GM18505 (cell line): ENCODE results near the gene NEK8.
A peak's percentile ranks its signal among the peaks of the same experiment; 100 is the strongest.

Experiments used
- ATAC-seq: cut with Tn5 transposase; IDR thresholded peaks from one replicate; pipeline ENCODE4 v1.9.1; 2021; ENCODE audit not compliant: unreplicated experiment
- POLR2A ChIP-seq: IDR thresholded peaks from 4 replicates; pipeline ENCODE4 v1.6.1; 2011; ENCODE audit warnings: borderline replicate concordance; ENCODE audit not compliant: insufficient read depth, insufficient read length; ENCODE audit errors: extremely low read depth

NEK8 gene

DNA sequence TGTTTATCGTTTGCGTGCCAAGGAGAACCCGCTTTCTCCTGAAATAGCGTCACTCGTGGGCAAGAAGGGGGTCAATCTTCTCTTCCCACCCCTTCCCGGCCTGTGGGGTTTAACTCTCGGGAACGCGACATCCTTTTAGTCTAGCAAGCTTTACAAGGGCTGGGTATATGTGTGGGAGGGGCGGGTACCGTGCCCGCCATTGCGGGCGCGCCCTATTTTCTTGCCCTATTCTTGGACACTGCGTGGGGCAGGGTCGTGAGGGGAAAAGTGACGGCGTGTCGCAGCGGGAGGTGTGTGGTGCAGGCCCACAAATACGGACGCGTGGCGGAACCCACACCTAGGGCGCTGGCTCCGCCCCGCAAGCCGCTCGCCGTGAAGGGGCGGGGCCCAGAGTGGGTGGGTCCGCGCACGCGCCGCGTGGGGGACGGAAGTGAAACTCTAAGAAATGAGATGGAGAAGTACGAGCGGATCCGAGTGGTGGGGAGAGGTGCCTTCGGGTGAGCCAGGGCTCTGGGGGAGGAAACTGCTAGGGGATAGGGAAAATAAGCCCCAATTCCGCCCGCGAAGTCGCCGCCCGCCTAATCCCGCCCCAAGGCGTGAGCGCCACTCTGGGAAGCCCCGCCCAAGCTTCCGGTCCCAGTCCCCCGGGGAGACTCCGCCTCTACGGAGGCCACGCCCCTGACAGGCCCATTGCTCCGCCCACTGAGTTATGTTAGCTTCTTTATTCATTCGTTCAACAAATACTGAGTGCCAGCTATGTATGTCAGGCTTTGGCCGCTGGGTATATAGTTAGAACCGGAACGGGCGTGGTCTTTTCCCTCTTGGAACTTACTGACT, at the start of gene NEK8:
Gene NEK8 (plus strand): TSS at position 425 of the 837 bp plus-strand sequence. CDS start 26 bp downstream, at position 451.
- ATAC-seq = peak; percentile 36
- peak; percentile 43 for TF ChIP-seq POLR2A

DNA sequence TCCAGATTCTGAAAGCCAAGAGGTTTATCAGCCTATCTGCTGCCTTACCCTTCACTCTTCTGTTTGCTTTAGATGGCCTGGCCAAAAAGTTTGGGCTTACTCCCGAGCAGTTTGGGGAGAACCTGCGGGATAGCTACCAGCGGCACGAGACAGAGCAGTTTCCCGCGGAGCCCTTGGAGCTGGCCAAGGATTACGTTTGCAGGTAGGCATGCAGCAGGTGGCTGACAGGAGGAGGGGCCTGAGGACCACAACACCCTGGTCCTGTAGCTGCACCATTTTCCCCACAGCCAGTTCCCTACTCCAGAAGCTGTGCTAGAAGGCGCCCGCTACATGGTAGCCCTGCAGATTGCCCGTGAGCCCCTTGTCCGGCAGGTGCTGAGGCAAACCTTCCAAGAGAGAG, 45.9 kb upstream of the NEK8 start:
- no peak for ATAC-seq
- TF ChIP-seq POLR2A = no peak

DNA sequence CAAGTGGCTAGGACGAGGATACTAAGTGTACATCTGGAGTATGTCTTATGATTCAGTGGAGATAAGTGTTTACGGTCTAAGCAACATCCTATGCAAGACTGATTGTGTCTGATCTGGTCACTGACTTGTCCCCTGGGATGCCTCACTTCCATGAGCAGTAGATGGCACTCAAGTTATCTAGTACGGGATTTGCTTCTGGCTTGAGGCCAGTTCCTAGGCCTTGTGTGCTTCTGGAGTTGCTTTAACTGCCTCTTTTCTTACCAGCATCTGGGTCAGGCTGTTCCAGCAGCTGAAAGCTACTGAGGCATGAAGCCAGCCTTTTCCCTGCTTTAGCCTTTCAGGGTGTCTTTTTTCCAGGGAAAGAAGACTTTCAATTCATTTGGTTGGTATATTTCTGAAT, 43.6 kb upstream of the NEK8 start:
- no peak for TF ChIP-seq POLR2A

DNA sequence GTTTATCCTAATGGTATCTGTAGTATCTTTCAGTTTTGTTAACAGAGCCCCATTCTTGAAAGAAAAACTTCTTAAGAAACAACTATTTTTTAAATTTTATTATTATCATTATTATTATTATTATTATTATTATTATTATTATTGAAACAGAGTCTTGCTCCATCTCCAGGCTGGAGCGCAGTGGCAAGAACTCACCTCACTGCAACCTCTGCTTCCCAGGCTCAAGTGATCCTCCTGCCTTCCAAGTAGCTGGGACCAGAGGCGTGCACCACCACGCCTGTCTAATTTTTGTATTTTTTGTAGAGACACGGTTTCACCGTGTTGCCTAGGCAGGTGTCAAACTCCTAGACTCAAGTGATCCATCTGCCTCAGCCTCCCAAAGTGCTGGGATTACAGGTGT, 43.2 kb upstream of the NEK8 start:
- ATAC-seq = no peak
- no peak for TF ChIP-seq POLR2A

More for the DNA sequence above, 43.6 kb upstream of the NEK8 start:
- no peak for ATAC-seq

DNA sequence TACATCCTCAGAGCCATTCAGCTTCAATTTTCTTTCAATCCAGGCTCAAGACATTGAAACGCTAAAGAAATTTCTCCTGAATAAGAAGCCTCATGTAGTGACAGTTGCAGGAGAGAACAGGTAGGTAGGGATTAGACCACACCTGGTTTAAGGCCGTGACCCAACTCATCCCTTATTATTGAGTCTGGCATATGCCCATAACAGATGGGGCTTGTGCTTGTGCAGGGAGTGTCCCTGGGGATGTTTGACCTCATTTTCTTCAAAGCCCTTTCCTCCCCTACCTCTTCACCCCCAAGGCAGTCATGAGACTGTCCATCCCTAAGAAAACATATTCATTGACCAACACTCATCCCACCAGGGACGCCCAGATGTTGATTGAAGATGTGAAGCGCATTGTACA, 42.3 kb upstream of the NEK8 start:
- TF ChIP-seq POLR2A = no peak

DNA sequence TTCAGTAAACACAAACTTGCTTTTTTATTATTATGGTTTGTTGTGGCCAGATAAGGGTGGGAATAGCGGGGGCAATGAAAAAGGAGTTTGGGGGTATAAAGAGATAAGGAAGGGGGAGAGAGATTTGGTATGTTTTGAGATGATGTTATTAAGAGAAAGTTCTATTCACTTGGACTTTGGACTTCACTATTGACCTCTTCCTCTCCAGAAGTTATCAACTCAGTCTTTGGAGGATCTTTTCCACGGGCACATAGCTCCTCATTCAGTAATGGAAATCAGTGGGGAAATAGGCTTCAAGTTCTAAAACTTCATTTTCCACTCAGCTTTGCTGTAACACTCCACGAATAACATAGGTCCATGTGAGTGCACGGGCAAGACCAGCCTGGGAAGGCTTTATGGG, 40.1 kb upstream of the NEK8 start:
- TF ChIP-seq POLR2A = no peak
- ATAC-seq = no peak

More for the DNA sequence above, 42.3 kb upstream of the NEK8 start:
- no peak for ATAC-seq

DNA sequence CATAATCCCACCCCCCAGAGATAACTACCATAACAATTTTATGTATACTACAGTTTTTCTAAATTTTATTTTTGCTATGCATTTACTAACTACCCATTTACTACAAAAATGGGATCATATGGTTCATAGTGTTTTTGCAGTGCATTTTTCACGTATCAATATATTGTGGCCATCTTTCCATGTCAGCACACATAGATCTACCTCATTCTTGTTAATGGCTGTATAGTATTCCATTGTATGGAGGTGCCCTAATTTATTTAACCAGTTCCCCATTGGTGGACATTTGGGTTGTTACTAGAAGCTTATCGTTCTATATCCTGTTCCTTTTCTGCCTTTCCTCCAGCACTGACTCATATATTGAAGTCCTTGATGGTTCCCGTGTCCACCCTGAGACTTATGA, 39.6 kb upstream of the NEK8 start:
- TF ChIP-seq POLR2A = no peak
- no peak for ATAC-seq

DNA sequence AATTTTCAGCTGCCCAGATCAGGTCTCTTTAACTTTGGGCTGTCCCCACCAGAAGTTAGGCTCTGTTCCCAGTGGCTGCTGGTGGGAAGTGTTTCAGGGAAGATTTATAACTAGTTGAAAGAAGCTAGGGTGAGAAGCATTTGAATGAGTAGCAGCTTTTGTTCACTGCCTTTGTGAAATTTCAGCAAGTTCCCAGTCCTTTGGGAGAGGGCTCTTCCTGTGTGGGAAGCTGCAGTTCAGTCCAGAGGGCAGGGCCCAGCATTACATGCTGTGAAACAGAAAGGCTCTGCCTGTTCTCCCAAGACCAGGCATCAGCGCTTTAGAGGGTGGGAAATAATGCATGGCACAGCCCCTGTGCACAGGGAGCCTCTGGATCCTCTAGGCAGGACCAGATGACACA, 34.7 kb upstream of the NEK8 start:
- TF ChIP-seq POLR2A = no peak
- ATAC-seq = no peak

DNA sequence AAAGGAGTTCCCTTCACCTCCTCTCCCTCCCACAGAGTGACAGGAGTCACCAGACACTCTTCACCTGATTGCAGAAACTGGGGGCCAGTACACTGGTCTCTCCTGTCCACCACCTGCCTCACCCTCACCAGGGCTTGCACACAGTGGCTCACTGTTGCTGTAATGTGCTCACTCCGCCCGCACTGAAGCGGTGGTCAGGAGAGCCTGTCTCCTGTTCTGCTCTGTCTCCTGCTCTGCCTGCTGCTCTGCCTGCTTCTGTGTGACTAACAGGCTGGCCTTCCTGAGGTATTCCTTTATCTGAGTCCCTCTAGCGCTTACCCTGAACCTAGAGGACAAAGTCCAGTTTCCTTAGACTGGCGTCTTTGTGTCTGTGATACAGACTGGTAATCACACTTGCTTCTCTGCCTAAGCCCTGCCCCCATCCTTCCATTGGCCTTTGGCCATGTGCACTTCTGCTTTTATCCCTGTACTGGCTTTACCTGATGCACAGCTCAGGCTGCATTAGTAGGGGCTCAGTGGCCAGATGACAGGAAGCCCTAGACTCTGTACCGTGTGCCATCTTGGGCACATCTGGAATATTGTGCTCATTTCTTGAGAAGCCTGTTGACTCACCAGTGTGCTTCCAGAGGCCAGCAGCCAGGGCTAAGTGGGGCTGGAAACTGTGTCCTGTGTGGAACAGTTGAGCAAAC, 30.2 kb upstream of the NEK8 start:
- no peak for TF ChIP-seq POLR2A
- no peak for ATAC-seq

DNA sequence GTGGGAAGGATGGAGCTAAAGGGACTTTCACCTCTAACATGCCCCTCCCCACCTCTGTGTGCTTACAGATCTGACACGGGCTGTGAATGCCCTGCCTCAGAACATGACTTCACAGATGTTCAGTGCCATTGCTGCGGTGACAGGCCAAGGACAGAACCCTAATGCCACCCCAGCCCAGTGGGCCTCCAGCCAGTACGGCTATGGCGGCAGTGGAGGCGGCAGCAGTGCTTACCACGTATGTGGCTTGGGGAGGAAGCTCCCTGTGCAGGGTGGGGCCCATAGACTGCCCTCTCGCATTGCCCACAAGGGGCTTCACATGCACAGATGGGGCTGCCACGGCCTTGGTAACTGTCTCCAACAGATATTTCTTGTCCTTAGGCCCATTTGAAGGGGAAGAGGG, 28.3 kb upstream of the NEK8 start:
- TF ChIP-seq POLR2A = no peak
- no peak for ATAC-seq

DNA sequence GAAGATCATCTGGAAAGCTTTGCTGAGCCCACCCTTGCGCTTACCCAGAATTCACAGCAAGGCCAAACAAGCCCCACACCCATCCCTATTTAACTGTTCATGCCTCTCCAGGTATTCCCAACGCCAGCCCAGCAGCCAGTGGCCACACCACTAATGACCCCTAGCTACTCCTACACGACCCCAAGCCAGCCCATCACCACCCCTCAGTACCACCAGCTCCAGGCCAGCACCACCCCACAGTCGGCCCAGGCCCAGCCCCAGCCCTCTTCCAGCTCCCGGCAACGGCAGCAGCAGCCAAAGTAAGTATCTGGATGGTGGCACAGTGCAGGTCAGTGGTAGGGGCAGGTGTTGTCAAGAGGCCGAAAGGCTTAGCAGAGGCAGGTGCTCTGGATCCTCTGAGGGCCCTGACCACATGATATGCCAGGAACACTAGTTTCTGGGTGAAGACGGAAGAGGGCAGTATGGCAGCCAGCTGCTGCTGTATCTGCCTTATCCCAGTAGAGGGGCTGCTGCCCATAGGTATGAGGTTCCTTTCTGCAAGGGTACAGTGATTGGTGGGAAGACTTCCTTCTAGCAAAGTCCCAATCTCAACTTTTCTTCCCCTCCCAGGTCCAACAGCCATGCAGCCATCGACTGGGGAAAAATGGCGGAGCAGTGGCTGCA, 27.6 kb upstream of the NEK8 start:
- no peak for TF ChIP-seq POLR2A
- no peak for ATAC-seq

DNA sequence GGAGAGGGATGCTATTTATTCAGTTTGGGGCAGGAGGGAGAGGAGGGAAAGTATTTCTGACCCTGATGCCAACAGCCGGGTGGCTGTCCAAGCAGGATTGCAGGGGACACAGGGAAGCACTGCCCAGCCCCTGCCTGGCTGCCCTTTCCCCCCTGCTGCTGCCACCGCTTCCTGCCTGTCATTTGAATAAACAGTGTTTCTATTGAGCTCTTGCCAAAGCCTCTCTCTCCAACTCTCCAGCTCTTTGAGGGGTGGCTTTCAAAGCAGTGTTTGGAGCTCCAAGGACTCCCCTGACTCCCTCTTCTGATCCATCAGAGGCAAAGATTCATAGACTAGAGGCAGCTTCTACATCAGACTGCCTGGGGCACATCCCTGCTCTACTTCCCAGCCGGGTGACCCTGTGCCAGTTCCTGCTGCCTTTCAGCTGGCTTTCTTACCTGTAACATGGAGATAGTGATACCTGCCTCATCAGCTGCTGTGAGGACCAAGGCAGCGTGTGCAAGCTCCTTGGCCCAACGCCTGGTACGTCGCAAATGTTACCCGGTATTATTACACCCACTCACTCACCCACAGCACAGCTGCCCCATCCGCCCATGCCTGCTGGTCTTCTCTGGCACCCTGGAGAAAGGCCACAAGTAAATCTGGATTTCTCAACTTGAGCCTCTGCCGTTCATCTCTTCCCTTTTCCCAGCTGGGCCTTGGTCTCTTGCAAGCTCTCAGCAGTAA, 26.4 kb upstream of the NEK8 start:
- TF ChIP-seq POLR2A = peak; percentile 4
- ATAC-seq = no peak

DNA sequence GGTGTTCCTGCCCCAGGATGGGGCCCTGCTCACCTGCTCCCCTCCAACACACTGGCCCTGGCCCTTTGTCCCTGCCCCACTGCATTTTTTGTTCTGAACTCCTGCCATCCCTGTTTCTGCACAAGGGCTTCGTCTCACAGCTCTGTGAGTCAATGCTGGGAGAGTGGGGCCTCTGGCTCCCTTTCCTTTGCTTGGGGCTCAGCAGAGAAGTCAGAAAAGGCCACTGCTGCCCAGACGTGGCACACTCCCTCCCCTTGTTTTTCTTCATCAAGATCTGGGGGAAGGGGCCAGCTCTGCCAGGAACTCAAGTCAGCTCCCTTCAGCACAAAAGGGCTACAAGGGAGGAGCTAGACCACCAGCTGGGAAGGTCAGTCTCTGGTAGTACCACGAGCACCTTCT, 25.8 kb upstream of the NEK8 start:
- TF ChIP-seq POLR2A = no peak
- ATAC-seq = no peak
